K562 (cell line): ENCODE data around the gene CNTN2. TPM values are rescaled to one million over a fixed set of nuclear protein-coding genes. Genes with fewer than 3 reads are reported as not detected.

Experiments used
- ATAC-seq: fragments of 200-7000 bp; cut with Tn5 transposase; 3 replicates; pipeline ENCODE4 v1.9.1; 2020; ENCODE audit warnings: moderate library complexity
- BruUV-seq: library from RNA; stranded (reverse); fragments of 400-500 nt; replicated peaks from 2 replicates; lab custom pipeline; 2021; lab: Mats Ljungman, UMichigan
- CTCF ChIA-PET: fragments of 300-600 bp; formaldehyde crosslinking; extraction: SDS; loops from one replicate; lab custom pipeline; 2021; ENCODE audit warnings: low intra/inter-chr PET ratio; lab: Yijun Ruan, JAX
- POLR2A ChIA-PET: fragments of 300-600, 350-650 bp; sonication (Branson Sonifier 250); formaldehyde crosslinking; extraction: SDS; loops from one replicate; lab custom pipeline; 2021; ENCODE audit warnings: antibody characterized with exemption, inconsistent platforms; lab: Yijun Ruan, JAX
- DNase-seq, 4 experiments: peaks; one replicate each; pipeline versions ENCODE4 v3.0.0 to v3.0.0-alpha.2; 2011 to 2018; ENCODE audit warnings: low spot score in 3 of 4, mixed read lengths in 3 of 4; ENCODE audit errors: extremely low read depth in 1 of 4
- FAIRE-seq: peaks from 2 replicates; lab custom pipeline; 2011; peaks lifted over from hg19 to GRCh38; lab: Jason Lieb, UNC
- H2AFZ ChIP-seq: 2 replicates; pipeline ENCODE4 v1.6.0; 2011; ENCODE audit warnings: low read depth, low read length, control low read depth, inconsistent platforms
- H3K27ac ChIP-seq: fragments of 200-600 bp; 3 replicates; pipeline ENCODE4 v1.8.0; 2011; ENCODE audit warnings: low read depth, mild to moderate bottlenecking, control low read depth, inconsistent platforms, low read length, moderate library complexity, mixed read lengths; ENCODE audit errors: extremely low read depth
- H3K27me3 ChIP-seq, 2 experiments: fragments of 300-600 bp in 1 of 2; 2 replicates in 1 of 2; 3 replicates in 1 of 2; pipeline versions ENCODE4 v1.6.0 to v1.8.0; 2011; ENCODE audit warnings: inconsistent platforms in 2 of 2, low read length in 2 of 2, mild to moderate bottlenecking in 1 of 2, mixed read lengths in 1 of 2, moderate library complexity in 1 of 2; ENCODE audit not compliant: control insufficient read depth in 2 of 2, insufficient read depth in 2 of 2
- H3K36me3 ChIP-seq: fragments of 300-600 bp; 3 replicates; pipeline ENCODE4 v1.8.0; 2011; ENCODE audit warnings: mild to moderate bottlenecking, low read length, inconsistent platforms; ENCODE audit not compliant: control insufficient read depth, insufficient read depth
- H3K4me1 ChIP-seq, 2 experiments: fragments of 200-600 bp in 1 of 2; replicated peaks in 1 of 2; 2 replicates in 1 of 2; 3 replicates in 1 of 2; pipeline versions ENCODE4 v1.5.1 to v1.8.0; 2011; ENCODE audit warnings: inconsistent platforms in 2 of 2, low read length in 2 of 2, mild to moderate bottlenecking in 1 of 2, mixed read lengths in 1 of 2, moderate library complexity in 1 of 2; ENCODE audit not compliant: control insufficient read depth in 2 of 2, insufficient read depth in 2 of 2
- H3K4me2 ChIP-seq: 2 replicates; pipeline ENCODE4 v1.6.1; 2011; ENCODE audit warnings: low read length, control low read depth, inconsistent platforms, mixed read lengths; ENCODE audit not compliant: insufficient read depth
- H3K4me3 ChIP-seq: fragments of 200-600 bp; sonication (generic), shearing (Covaris generic); 2 replicates; pipeline ENCODE4 v1.5.1; 2016; ENCODE audit warnings: control low read depth, inconsistent platforms
- H3K79me2 ChIP-seq: fragments of 200-600 bp; 3 replicates; pipeline ENCODE4 v1.8.0; 2011; ENCODE audit warnings: low read length, inconsistent platforms; ENCODE audit not compliant: control insufficient read depth, insufficient read depth
- H3K9ac ChIP-seq, 2 experiments: 2 replicates each; pipeline versions ENCODE4 v1.6.0 to v1.6.1; 2011; ENCODE audit warnings: low read depth in 2 of 2, low read length in 2 of 2, control low read depth in 1 of 2, inconsistent platforms in 1 of 2, mild to moderate bottlenecking in 1 of 2, mixed read lengths in 1 of 2; ENCODE audit not compliant: insufficient read depth in 1 of 2
- H3K9me1 ChIP-seq: one replicate; pipeline ENCODE4 v1.6.0; 2011; ENCODE audit warnings: inconsistent platforms, mild to moderate bottlenecking, low read length, moderate library complexity; ENCODE audit not compliant: control insufficient read depth, insufficient read depth
- H3K9me3 ChIP-seq: replicated peaks from 2 replicates; pipeline ENCODE4 v1.5.1; 2011; ENCODE audit warnings: low read depth, low read length, inconsistent platforms; ENCODE audit not compliant: control insufficient read depth, insufficient read depth
- H4K20me1 ChIP-seq: replicated peaks from 2 replicates; pipeline ENCODE4 v1.6.1; 2011; ENCODE audit warnings: low read length, inconsistent platforms, mixed read lengths; ENCODE audit not compliant: control insufficient read depth, insufficient read depth
- ESRRB ChIP-seq: fragments of 250-450 bp; sonication (Bioruptor Pico); IDR thresholded peaks from 2 replicates; pipeline ENCODE4 v1.5.0; 2020; ENCODE audit warnings: mild to moderate bottlenecking, moderate library complexity, borderline replicate concordance
- MEF2A ChIP-seq: IDR thresholded peaks from 2 replicates; pipeline ENCODE4 v1.6.1; 2011; ENCODE audit warnings: low read depth, mild to moderate bottlenecking, low read length, moderate library complexity; ENCODE audit not compliant: control insufficient read depth
- MEIS2 ChIP-seq: fragments of 450-650 bp; IDR thresholded peaks from 2 replicates; pipeline ENCODE4 v1.6.1; 2014; ENCODE audit warnings: mild to moderate bottlenecking; ENCODE audit not compliant: partially characterized antibody
- RNF2 ChIP-seq: sonication (generic); IDR thresholded peaks from 2 replicates; pipeline ENCODE4 v1.6.1; 2016
- TEAD2 ChIP-seq: fragments of 450-650 bp; IDR thresholded peaks from 2 replicates; pipeline ENCODE4 v1.6.1; 2016; ENCODE audit warnings: missing genetic modification characterization, control low read depth, missing compliant biosample characterization
- ZNF584 ChIP-seq: fragments of 200-800 bp; sonication (Bioruptor generic); IDR thresholded peaks from 2 replicates; pipeline ENCODE4 v1.6.1; 2016; ENCODE audit warnings: low read depth, mild to moderate bottlenecking, missing genetic modification characterization, missing compliant biosample characterization
- WGBS: fragments of 100-300 bp; shearing (Covaris generic); methylation state at CpG from one replicate; pipeline ENCODE4 v1.1.6; 2016; ENCODE audit warnings: low coverage, mixed read lengths; ENCODE audit not compliant: insufficient coverage; ENCODE audit errors: missing lambda C conversion rate; 5-methylcytosine and 5-hydroxymethylcytosine counted together
- in situ Hi-C: fragments of 300-500 bp; cut with MboI; formaldehyde crosslinking; loops from 4 replicates; pipeline ENCODE4 v1.15.0; 2018; ENCODE audit warnings: inconsistent platforms, mixed read lengths
- intact Hi-C: fragments of 100-400 bp; cut with micrococcal nuclease; formaldehyde crosslinking; loops from 2 replicates; pipeline ENCODE4 v1.14.2; 2022
- polyA plus RNA-seq, 8 experiments: library from polyadenylated mRNA; depleted of rRNA in 4 of 8; stranded (reverse) in 5 of 8; unstranded in 3 of 8; fragments of >200 nt; fragmentation: Nextera tagmentation in 2 of 8; fragmentation: Illumina TruSeq in 1 of 8; extraction: Ambion mirVana in 2 of 8; extraction: Trizol in 1 of 8; gene quantifications; 2 replicates each; pipeline versions ENCODE4 v1.2.1 to v1.2.3, GENCODE V29; 2011 to 2014; ENCODE audit warnings: inconsistent platforms in 1 of 8, missing spikeins in 1 of 8
- total RNA-seq, 7 experiments: library from RNA; depleted of rRNA in 6 of 7; stranded (reverse); fragments of >200 nt in 6 of 7; fragmentation: Illumina TruSeq in 2 of 7; extraction: Trizol in 2 of 7; gene quantifications; 2 replicates each; pipeline versions ENCODE4 v1.2.1 to v1.2.3, GENCODE V29; 2011 to 2021; ENCODE audit warnings: low replicate concordance in 1 of 7
- TF ChIP-seq, protein P1 (sequence below): sonication (generic); formaldehyde crosslinking; IDR thresholded peaks from 2 replicates; pipeline ENCODE4 v1.8.0; 2022; ENCODE audit warnings: missing genetic modification reagents, mild to moderate bottlenecking, borderline replicate concordance
- TF ChIP-seq, protein P2 (sequence below): sonication (generic); formaldehyde crosslinking; IDR thresholded peaks from 2 replicates; pipeline ENCODE4 v1.8.0; 2022; ENCODE audit warnings: mild to moderate bottlenecking, missing genetic modification reagents
- TF ChIP-seq, protein P3 (sequence below): sonication (generic); formaldehyde crosslinking; IDR thresholded peaks from 2 replicates; pipeline ENCODE4 v1.8.0; 2022; ENCODE audit warnings: mild to moderate bottlenecking, missing genetic modification reagents
- TF ChIP-seq, protein P4 (sequence below): fragments of 200-800 bp; sonication (Bioruptor generic); IDR thresholded peaks from 2 replicates; pipeline ENCODE4 v1.6.1; 2017; ENCODE audit warnings: missing genetic modification characterization, missing compliant biosample characterization
- TF ChIP-seq, protein P5 (sequence below): fragments of 250-450 bp; sonication (Bioruptor Pico); IDR thresholded peaks from 2 replicates; pipeline ENCODE4 v1.5.0; 2021; ENCODE audit warnings: mild to moderate bottlenecking, borderline replicate concordance

The CNTN2 gene
- total and polyA plus RNA-seq, 9 of the 15 experiments (the other 6 are each of a cell fraction or from before 2014, with no cell fraction given), result not detected

DNA sequence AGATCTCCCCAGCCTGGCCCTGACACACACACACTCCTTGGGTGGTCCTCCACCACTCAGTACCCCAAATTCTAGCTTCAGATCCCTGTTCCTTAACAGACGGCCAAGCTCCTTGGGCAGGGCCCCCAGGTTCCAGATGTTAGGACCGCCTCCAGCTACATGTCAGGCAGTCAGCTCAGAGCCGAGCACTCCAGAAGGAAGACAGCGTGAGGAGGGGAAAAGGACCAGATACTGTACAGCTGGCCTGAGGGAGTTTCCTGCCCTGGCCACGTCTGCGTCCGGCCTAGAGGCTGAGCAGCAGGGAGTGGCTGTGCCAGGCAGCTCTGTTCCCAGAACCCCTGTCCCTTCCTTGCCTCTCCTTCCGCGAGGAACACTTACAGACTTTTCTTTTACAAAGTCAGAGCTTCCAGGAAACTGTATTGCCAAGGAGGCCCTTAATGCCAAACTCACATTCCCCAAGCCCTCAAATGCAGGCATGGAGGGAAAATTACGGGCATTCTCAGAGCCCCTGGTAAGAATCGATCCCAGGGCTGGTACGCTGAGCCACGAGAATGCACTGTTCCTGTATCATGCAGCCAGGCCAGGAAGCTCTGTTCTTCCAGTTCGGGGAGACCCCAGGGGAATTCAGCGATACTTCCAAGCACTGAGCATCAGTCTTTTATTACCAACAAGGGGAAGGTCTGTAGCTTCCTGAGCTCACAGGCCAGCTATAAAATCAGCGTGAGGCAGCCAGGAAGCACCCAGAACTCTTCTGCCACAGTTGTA is 45.2 kb upstream of the CNTN2 start:
- Histone ChIP-seq H3K9ac (no peak overlapping the region), H2AFZ (no peak overlapping the region), H3K4me2 (no peak overlapping the region), H3K4me3 (no peak overlapping the region), H3K4me1 (0 out of 5 replicates have a peak, but pooled peaks cover 0 to 2% of the 10 kb centered on the region in 2 experiments), H3K27me3 (peaks cover 84 to 95% of the 10 kb centered on the region in 2 experiments), H3K36me3 (no peaks in the 10 kb centered on the region), H3K27ac (no peak overlapping the region), H3K79me2 (no peaks in the 10 kb centered on the region), H3K9me1 (no peaks in the 10 kb centered on the region), H3K9me3 (no peaks in the 10 kb centered on the region), H4K20me1 (peaks cover 5% of the 10 kb centered on the region; the same call in 1 of the 2 replicates)
- ChIA-PET POLR2A (interaction anchor here (0.6 to 1.2 kb wide), 3 partner anchors 14 to 269 kb away, joined by 3 read pairs; no protein-coding TSS in a partner anchor), CTCF (no interaction called here)
- BruUV-seq, result no TSS peak
- TF ChIP-seq, protein P1, sequence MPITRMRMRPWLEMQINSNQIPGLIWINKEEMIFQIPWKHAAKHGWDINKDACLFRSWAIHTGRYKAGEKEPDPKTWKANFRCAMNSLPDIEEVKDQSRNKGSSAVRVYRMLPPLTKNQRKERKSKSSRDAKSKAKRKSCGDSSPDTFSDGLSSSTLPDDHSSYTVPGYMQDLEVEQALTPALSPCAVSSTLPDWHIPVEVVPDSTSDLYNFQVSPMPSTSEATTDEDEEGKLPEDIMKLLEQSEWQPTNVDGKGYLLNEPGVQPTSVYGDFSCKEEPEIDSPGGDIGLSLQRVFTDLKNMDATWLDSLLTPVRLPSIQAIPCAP (CRISPR knock-in tag), result no peak
- TF ChIP-seq, protein P2, sequence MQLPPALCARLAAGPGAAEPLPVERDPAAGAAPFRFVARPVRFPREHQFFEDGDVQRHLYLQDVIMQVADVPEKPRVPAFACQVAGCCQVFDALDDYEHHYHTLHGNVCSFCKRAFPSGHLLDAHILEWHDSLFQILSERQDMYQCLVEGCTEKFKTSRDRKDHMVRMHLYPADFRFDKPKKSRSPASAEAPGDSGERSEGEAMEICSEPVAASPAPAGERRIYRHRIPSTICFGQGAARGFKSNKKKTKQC, result no peak
- no peak for TF ChIP-seq ESRRB (CRISPR knock-in tag)
- no peak for TF ChIP-seq TEAD2 (tag)
- TF ChIP-seq, protein P3, sequence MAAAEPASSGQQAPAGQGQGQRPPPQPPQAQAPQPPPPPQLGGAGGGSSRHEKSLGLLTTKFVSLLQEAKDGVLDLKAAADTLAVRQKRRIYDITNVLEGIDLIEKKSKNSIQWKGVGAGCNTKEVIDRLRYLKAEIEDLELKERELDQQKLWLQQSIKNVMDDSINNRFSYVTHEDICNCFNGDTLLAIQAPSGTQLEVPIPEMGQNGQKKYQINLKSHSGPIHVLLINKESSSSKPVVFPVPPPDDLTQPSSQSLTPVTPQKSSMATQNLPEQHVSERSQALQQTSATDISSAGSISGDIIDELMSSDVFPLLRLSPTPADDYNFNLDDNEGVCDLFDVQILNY (CRISPR knock-in tag), result no peak
- no peak for TF ChIP-seq ZNF584
- no peak for TF ChIP-seq MEF2A
- TF ChIP-seq, protein P4, sequence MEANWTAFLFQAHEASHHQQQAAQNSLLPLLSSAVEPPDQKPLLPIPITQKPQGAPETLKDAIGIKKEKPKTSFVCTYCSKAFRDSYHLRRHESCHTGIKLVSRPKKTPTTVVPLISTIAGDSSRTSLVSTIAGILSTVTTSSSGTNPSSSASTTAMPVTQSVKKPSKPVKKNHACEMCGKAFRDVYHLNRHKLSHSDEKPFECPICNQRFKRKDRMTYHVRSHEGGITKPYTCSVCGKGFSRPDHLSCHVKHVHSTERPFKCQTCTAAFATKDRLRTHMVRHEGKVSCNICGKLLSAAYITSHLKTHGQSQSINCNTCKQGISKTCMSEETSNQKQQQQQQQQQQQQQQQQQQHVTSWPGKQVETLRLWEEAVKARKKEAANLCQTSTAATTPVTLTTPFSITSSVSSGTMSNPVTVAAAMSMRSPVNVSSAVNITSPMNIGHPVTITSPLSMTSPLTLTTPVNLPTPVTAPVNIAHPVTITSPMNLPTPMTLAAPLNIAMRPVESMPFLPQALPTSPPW (CRISPR knock-in tag), result no peak
- no peak for TF ChIP-seq RNF2
- no peak for TF ChIP-seq MEIS2
- TF ChIP-seq, protein P5, sequence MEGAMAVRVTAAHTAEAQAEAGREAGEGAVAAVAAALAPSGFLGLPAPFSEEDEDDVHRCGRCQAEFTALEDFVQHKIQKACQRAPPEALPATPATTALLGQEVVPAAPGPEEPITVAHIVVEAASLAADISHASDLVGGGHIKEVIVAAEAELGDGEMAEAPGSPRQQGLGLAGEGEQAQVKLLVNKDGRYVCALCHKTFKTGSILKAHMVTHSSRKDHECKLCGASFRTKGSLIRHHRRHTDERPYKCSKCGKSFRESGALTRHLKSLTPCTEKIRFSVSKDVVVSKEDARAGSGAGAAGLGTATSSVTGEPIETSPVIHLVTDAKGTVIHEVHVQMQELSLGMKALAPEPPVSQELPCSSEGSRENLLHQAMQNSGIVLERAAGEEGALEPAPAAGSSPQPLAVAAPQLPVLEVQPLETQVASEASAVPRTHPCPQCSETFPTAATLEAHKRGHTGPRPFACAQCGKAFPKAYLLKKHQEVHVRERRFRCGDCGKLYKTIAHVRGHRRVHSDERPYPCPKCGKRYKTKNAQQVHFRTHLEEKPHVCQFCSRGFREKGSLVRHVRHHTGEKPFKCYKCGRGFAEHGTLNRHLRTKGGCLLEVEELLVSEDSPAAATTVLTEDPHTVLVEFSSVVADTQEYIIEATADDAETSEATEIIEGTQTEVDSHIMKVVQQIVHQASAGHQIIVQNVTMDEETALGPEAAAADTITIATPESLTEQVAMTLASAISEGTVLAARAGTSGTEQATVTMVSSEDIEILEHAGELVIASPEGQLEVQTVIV, result no peak
- ATAC-seq, result no peak
- in situ Hi-C loops, result no loop called here
- 3% methylated on average over 16 of the region's 16 CpGs for WGBS
- intact Hi-C loops, result no loop called here
- no peak for FAIRE-seq
- no peak for DNase-seq
